Aorta (tissue), 5 donors: Measurements from ENCODE around the gene MACROD2. TPM values are rescaled to one million over a fixed set of nuclear protein-coding genes. Genes with fewer than 3 reads are reported as not detected.
"Not testable (repeated sequence)": the region's sequence is repeated elsewhere in the genome, so short reads cannot be mapped to it uniquely, and the experiment has no call there.

Experiments
- ATAC-seq: fragments of 200-7000 bp; cut with Tn5 transposase; one replicate; pipeline ENCODE4 v1.9.1; 2022; ENCODE audit warnings: moderate library complexity; ENCODE audit not compliant: low FRiP score
- DNase-seq, 2 donors: peaks; one replicate each; pipeline ENCODE4 v3.0.0-alpha.2; 2020
- H3K27ac ChIP-seq, 2 donors: one replicate each; pipeline ENCODE4 v1.5.1; 2013; ENCODE audit warnings: low read length in 2 of 2, mild to moderate bottlenecking in 2 of 2, moderate library complexity in 2 of 2, control low read depth in 1 of 2, inconsistent platforms in 1 of 2, low read depth in 1 of 2
- H3K27me3 ChIP-seq, 2 donors: one replicate each; pipeline ENCODE4 v1.6.1; 2013; ENCODE audit warnings: control low read depth in 1 of 2, low read length in 1 of 2, mild to moderate bottlenecking in 1 of 2, moderate library complexity in 1 of 2; ENCODE audit not compliant: insufficient read depth in 2 of 2, control insufficient read depth in 1 of 2
- H3K36me3 ChIP-seq, 2 donors: one replicate each; pipeline ENCODE4 v1.6.1; 2013; ENCODE audit warnings: control low read depth in 1 of 2, low read length in 1 of 2, mild to moderate bottlenecking in 1 of 2; ENCODE audit not compliant: insufficient read depth in 2 of 2, control insufficient read depth in 1 of 2
- H3K4me1 ChIP-seq, 2 donors: one replicate each; pipeline ENCODE4 v1.6.1; 2013; ENCODE audit warnings: low read length in 2 of 2, control low read depth in 1 of 2, mild to moderate bottlenecking in 1 of 2, moderate library complexity in 1 of 2; ENCODE audit not compliant: insufficient read depth in 2 of 2, control insufficient read depth in 1 of 2
- H3K4me3 ChIP-seq, 2 donors: one replicate each; pipeline ENCODE4 v1.5.1; 2013; ENCODE audit warnings: low read length in 2 of 2, control low read depth in 1 of 2, mild to moderate bottlenecking in 1 of 2
- H3K9me3 ChIP-seq: one replicate; pipeline ENCODE4 v1.6.1; 2013; ENCODE audit warnings: mild to moderate bottlenecking, low read length; ENCODE audit not compliant: control insufficient read depth
- WGBS, 2 donors: extraction: QIAGEN DNeasy Blood & Tissue Kit; methylation state at CpG; one replicate each; pipeline ENCODE4 v1.1.7; 2013; 5-methylcytosine and 5-hydroxymethylcytosine counted together
- intact Hi-C, 2 donors: fragments of 100-400 bp; cut with DNase I; formaldehyde crosslinking; loops; one replicate each; pipeline versions ENCODE4 v1.14.2 to v1.15.0; 2022
- polyA plus RNA-seq, 2 donors: library from polyadenylated mRNA; stranded (reverse); fragments of 200-250 nt; gene quantifications; one replicate each; pipeline ENCODE4 v1.2.3, GENCODE V29; 2013
- total RNA-seq, 2 donors: library from RNA; stranded (reverse); fragmentation: NEBNext Ultra II Directional; extraction: Animal tissue kit (Norgen Biotek cat#: 25700); gene quantifications; one replicate each; pipeline ENCODE4 v1.2.1, GENCODE V29; 2021
- donor health status: healthy with polysubstance abuse.
- donor health status: Bipolar disorder and iron deficiency.
- donor health status: DM: no; HTN: no; CAD: no.
- donor health status: DM: no; HTN: no; CAD: no.
- donor health status: DM: yes; HTN: yes; CAD: no.

MACROD2 gene
- total and polyA plus RNA-seq, 4 donors, result 0.90 to 11.2 (median 4.8) TPM

- ATAC-seq, result no peak
- Histone ChIP-seq H3K4me1 (no peaks in the 10 kb centered on the region), H3K9me3 (no peaks in the 10 kb centered on the region), H3K27ac (no peak overlapping the region), H3K4me3 (no peak overlapping the region), H3K27me3 (no peaks in the 10 kb centered on the region), H3K36me3 (no peaks in the 10 kb centered on the region)
- WGBS, 2 donors, result 93% methylated on average over 6 of the region's 6 CpGs
- no peak for DNase-seq
- intact Hi-C loops, result no loop called here
Observed at GRCh38 chr20:15012566-15012965, 1017.2 kb downstream of the MACROD2 start.

DNA sequence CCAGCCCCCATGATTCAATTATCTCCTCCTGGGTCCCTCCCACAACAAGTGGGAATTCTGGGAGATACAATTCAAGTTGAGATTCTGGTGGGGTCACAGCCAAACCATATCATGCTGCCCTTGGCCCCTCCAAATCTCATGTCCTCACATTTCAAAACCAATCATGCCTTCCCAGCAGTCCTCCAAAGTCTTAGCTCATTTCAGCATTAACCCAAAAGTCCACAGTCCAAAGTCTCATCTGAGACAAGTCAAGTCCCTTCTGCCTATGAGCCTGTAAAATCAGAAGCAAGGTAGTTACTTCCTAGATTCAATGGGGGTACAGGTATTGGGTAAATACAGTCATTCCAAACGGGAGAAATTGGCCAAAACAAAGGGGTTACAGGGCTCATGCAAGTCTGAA is 1021.6 kb downstream of the MACROD2 start:
- H3K36me3 ChIP-seq, H3K9me3 ChIP-seq, DNase-seq, ATAC-seq, H3K27ac ChIP-seq, H3K4me1 ChIP-seq, H3K4me3 ChIP-seq, intact Hi-C loops, H3K27me3 ChIP-seq: not testable (repeated sequence)
- WGBS, 2 donors, result 88 to 92% methylated on average over 1 of the region's 1 CpG

DNA sequence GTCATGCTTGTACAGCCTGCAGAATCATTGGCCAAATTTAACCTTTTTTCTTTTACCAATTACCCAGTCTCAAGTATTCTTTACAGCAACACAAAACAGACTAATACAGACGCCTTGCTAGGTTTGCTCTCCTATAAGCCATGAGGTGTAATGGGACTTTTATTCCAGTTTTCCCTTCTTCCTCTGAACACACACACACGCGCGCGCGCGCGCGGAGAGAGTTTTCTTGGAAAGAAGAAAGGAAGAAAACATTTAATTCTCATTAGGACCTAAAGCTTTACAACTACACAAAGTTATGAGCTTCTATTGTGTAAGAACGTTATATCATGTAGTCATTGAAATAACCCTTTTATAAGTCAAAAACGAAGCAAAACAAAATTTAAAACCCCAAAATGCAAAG is 1023.6 kb downstream of the MACROD2 start:
- Histone ChIP-seq H3K36me3 (no peaks in the 10 kb centered on the region), H3K27me3 (no peaks in the 10 kb centered on the region), H3K4me3 (no peak overlapping the region), H3K4me1 (no peaks in the 10 kb centered on the region), H3K9me3 (no peaks in the 10 kb centered on the region), H3K27ac (no peak overlapping the region)
- intact Hi-C loops, result no loop called here
- 95% methylated on average over 11 of the region's 11 CpGs for WGBS, 2 donors
- DNase-seq (no peak), ATAC-seq (no peak)

GRCh38 chr20:15020845-15021244 is 1025.5 kb downstream of the MACROD2 start:
- Histone ChIP-seq H3K27ac (no peak overlapping the region), H3K4me1 (no peaks in the 10 kb centered on the region), H3K4me3 (no peak overlapping the region), H3K27me3 (no peaks in the 10 kb centered on the region), H3K36me3 (no peaks in the 10 kb centered on the region), H3K9me3 (no peaks in the 10 kb centered on the region)
- no peak for DNase-seq
- 93% methylated on average over 9 of the region's 9 CpGs for WGBS, 2 donors
- no peak for ATAC-seq
- intact Hi-C loops, result no loop called here

DNA sequence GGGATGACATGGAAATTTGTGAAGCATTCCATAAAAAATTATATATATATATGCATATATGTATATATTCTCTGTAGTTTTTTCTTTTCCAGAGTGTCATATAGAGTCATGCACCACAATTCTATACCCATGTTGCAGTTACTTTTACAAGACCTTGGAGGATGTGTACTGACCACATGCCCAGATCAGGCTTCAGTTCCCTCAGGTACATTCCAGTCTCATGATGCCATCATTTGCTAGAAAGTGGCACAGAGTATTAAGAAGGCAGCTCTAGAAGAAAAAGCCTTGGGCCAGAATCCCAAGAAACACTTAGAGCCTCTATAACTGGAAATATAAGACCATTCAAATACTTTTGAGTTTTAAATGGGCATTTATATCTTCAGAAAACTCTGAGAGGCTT is 1027.6 kb downstream of the MACROD2 start:
- Histone ChIP-seq H3K4me1 (no peaks in the 10 kb centered on the region), H3K9me3 (no peaks in the 10 kb centered on the region), H3K36me3 (no peaks in the 10 kb centered on the region), H3K4me3 (no peak overlapping the region), H3K27ac (no peak overlapping the region), H3K27me3 (no peaks in the 10 kb centered on the region)
- intact Hi-C loops, result no loop called here
- ATAC-seq (no peak), DNase-seq (no peak)

DNA sequence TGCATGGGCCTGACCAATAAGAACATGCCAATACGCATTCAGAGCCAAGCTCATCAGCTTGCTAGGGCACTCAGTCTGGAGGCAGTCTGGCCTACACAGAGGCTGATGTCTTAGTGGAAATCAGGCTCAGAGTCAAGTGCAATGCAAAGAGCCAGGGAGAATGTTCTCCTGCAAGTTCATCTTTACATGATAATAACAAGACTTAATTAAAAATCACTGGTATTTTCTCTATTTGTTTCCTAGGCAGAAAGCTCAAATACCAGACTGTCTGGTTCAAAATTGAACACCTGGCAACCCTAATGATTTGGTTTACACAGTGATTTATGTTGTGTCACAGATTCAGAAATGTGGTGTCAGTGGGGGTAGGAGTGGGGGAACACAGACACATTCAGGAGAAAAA is 1031.4 kb downstream of the MACROD2 start:
- H3K27me3 ChIP-seq, result no peaks in the 10 kb centered on the region
- ATAC-seq (no peak), DNase-seq (no peak)
- H3K36me3 ChIP-seq, result no peaks in the 10 kb centered on the region
- H3K4me1 ChIP-seq, result no peaks in the 10 kb centered on the region
- H3K27ac ChIP-seq, result no peak overlapping the region
- whole genome bisulfite sequencing, 2 donors, result 90 to 100% methylated on average over 1 of the region's 1 CpG
- intact Hi-C loops, result no loop called here
- H3K4me3 ChIP-seq, result no peak overlapping the region
- no peaks in the 10 kb centered on the region for H3K9me3 ChIP-seq

DNA sequence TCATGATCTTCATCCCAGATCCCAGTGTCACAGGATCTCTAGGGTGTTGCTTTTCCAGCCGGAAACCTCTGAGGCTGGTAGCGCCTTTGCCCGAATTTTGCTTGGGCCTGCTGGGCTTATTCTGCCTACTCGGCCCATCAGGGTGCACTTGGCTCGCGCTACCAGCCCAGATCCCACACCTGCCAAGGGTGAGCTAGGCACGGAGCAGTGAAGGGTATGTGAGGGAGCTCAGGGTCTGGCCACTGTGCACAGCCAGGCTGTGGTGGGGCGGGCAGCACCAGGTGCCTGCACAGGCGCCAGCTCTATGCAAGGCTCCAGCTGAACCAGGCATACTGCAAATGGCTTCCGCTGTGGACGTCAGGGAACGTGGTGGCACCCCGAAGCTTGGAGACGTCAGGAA is 1035.5 kb downstream of the MACROD2 start:
- Histone ChIP-seq H3K4me1 (no peaks in the 10 kb centered on the region), H3K27me3 (no peaks in the 10 kb centered on the region), H3K27ac (no peak overlapping the region), H3K36me3 (no peaks in the 10 kb centered on the region), H3K9me3 (no peaks in the 10 kb centered on the region), H3K4me3 (no peak overlapping the region)
- WGBS, 2 donors, result 96 to 97% methylated on average over 14 of the region's 14 CpGs
- no peak for ATAC-seq
- intact Hi-C loops, result no loop called here
- no peak for DNase-seq

GRCh38 chr20:15031546-15032351 is 1036.4 kb downstream of the MACROD2 start:
- no peak overlapping the region for H3K4me3 ChIP-seq
- H3K27ac ChIP-seq, result no peak overlapping the region
- H3K36me3 ChIP-seq, result no peaks in the 10 kb centered on the region
- H3K27me3 ChIP-seq, result no peaks in the 10 kb centered on the region
- DNase-seq (no peak), ATAC-seq (no peak)
- no peaks in the 10 kb centered on the region for H3K9me3 ChIP-seq
- 93 to 97% methylated on average over 32 of the region's 32 CpGs for WGBS, 2 donors
- no peaks in the 10 kb centered on the region for H3K4me1 ChIP-seq
- intact Hi-C loops, result no loop called here

DNA sequence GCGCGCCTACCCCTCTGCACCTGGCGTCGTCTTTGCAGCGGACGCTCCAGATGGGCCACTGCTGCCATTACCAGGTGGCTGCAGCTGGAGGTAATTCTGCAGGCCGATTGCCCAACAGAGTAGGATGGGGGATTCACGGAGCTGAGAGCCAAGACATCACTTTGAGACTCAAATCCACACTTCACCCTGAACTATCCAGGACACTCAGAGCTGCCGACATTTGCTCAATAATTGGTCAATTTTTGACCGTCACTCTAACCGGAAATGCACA is 1037.0 kb downstream of the MACROD2 start:
- WGBS, 2 donors, result 94 to 96% methylated on average over 11 of the region's 11 CpGs
- Histone ChIP-seq H3K27ac (no peak overlapping the region), H3K4me1 (no peaks in the 10 kb centered on the region), H3K36me3 (no peaks in the 10 kb centered on the region), H3K4me3 (no peak overlapping the region), H3K27me3 (no peaks in the 10 kb centered on the region), H3K9me3 (no peaks in the 10 kb centered on the region)
- no peak for DNase-seq
- no peak for ATAC-seq
- intact Hi-C loops, result no loop called here
